NCI-H1694 treated with DMSO at 0.1 percent for 48 hours (cell line): ENCODE data around the gene CROCC2.

Experiments used
- DNase-seq: peaks from one replicate; lab custom pipeline; 2025; lab: John Stamatoyannopoulos, UW

Gene CROCC2

GRCh38 chr2:240956171-240956934, 50.2 kb downstream of the CROCC2 start:
- peak; percentile 13 for DNase-seq

DNA sequence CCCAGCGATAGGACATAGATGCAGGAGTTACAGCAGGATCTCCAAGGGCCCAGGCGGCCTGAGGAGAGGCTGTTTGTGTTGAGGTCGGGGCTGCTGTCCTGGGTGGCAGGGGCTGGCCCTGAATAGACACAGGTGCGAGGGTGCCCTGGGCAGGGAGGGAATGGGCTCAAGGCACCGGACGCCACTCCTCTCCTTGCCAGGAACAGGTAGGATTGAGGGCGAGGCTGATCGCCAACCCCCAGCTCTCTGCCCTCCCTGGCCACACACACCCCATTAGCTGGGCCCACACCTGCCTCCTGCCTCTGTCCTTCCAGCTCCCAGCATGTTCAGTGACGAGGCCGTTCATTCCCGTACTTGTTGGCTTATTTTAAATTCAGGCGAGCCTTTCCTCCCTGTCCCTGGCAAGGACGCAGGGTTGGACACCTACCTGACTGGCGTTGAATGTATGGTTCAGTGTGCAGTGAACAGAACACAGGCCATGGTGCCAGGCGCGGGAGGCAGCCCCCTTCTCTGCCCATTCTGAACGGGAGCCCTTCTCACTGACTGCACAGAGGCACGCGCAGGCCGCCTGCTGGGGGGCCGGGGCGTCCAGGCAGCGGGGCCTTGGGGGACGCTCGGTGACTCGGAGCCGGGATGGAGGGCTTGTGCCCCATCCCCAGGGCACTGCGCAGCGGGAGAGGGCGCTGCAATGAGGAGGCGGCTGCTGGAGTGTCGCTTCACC, 51.0 kb downstream of the CROCC2 start:
- DNase-seq = no peak

- no peak for DNase-seq
Observed at GRCh38 chr2:240957656-240958365, 51.7 kb downstream of the CROCC2 start.

- no peak for DNase-seq
Observed at GRCh38 chr2:240958366-240959213, 52.5 kb downstream of the CROCC2 start.

DNA sequence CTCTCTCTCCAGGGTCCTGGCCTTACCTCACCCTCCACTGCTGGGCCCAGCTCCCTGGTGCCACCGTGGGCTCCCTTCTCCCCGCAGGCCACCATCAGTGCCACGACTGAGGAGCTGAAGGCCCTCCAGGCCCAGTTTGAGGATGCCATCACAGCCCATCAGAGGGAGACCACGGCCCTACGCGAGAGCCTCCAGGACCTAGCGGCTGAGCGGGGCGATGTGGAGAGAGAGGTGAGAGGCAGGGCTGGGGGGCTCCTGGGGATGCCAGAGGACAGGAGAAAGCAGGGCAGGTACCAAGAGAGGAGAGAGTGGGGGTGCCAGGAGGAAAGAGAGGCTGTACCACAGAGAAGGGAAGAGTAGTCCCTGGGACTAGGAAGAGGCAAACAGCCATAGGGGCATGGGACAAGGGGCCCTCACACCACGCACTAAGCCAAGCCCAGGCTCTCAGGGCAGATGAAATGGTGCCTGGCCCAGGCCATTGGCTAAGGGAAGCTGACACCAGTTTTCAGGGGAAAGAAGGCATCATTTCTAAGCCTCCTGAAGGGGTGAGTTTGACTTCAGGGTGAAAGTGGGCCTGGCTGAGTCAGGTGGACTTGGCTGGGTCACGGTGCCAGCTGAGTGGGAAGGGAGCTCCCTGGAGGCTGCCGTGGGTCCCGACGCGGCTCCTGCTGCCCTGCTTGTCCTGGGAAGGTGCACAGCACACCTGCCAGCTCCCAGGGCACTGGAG, 53.2 kb downstream of the CROCC2 start:
- no peak for DNase-seq

DNA sequence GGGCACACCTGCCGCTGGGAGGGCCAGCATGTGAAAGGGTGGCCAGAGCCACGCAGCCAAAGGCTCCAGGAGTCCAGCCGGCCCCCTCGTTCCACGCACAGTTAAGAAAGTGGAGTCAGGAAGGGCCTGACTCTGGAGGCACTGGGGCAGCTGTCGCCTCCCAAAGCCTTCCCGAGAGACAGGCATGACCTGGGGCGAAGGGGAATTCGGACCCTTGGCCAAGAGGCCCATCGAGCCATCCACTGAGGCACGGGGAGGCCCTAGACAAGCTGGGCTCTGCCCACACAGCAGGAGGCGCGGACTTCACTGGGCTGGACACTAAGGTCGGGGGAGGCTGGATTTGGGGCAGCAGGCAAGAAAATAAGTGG, 53.8 kb downstream of the CROCC2 start:
- DNase-seq = no peak

DNA sequence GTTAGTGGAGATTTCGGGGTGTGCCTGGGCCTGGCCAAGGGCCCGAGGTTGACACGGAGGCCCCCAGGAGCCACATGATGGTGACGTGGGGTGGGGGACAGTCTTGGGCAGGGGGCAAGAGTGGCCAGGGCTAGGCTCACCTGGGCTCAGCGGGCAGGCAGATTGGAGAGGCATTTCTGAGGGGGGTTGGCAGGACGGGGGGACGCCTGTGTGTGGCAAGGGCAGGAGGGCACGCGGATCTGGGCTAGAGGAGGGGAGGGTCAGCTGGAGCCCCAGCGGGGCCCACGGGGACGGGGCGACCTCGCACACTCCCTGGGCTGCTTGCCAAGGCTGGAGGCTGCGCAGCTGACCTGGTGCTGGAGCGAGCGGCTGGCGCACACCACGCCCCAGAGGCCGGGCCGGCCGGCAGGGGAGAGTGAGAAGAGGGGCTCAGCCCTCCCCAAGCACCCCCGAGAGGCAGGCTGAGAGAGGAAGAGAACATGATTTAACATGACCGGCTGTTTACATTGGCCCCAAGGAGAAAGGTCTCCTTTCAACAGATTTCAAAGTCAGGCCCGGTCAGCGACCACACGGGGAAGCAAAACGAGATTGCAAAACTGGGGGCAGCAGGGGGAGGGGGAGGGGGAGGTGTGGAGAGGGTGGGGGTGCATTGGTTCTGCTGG, 54.3 kb downstream of the CROCC2 start:
- DNase-seq = no peak

GRCh38 chr2:240960971-240961876, 55.1 kb downstream of the CROCC2 start:
- no peak for DNase-seq

- no peak for DNase-seq
Observed at GRCh38 chr2:240961910-240962299, 55.8 kb downstream of the CROCC2 start.

GRCh38 chr2:240962300-240963064, 56.3 kb downstream of the CROCC2 start:
- no peak for DNase-seq

GRCh38 chr2:240963065-240963867, 57.1 kb downstream of the CROCC2 start:
- no peak for DNase-seq

GRCh38 chr2:240963868-240964703, 58.0 kb downstream of the CROCC2 start:
- DNase-seq = no peak

GRCh38 chr2:240964704-240965295, 58.7 kb downstream of the CROCC2 start:
- DNase-seq = no peak

- no peak for DNase-seq
Observed at GRCh38 chr2:240965296-240965904, 59.3 kb downstream of the CROCC2 start.

DNA sequence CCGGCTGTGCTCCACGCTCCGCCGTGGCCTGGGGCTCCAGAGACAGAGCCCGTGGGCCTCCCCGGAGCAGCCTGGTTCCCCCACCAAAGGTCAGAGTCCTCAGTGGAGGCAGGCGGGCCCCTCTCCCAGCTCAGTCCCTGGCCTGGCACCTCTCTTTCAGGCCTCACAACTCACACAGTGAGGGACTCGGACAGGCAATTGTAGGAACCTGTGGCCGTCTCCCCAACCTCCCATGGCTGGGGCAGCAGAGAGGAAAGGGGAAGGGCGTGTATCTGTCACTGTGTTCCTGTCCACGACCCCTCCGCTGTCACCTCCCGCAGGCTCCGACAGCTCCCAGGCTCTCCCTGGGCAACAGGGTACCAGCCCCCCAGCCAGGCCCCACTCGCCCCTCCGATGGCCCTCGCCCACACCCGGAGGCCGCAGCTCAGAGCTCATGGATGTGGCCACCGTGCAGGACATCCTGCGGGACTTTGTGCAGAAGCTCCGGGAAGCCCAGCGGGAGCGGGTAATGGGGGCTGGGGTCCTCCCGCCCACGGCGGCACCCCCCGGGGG, 59.8 kb downstream of the CROCC2 start:
- DNase-seq = no peak

DNA sequence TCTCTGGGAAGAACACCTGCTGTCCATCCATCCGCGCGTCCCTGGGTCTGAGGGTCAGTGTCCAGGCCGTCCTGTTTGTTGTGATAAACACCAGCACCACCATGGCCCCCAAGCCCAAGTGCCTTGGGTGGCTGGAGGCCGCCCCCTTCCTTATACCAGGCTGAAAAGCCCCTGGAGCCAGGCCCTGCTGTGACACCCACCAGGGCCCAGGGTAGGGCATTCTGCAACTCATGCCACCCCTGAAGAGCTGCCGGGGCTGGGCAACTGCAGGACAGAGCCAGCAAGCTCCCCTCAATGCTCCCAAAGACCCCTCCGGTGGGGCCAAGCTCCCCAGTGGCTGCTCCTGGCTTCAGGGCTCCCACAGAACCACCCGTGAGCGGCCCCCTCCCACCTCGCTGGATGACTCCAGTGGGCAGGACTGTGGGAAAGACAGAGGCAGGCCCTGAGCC, 60.3 kb downstream of the CROCC2 start:
- no peak for DNase-seq
